HG03045 (cell line): ENCODE results near the gene SUGCT.

Experiments
- ATAC-seq: cut with Tn5 transposase; IDR thresholded peaks from one replicate; pipeline ENCODE4 v1.9.1; 2021; ENCODE audit warnings: mild to moderate bottlenecking, moderate library complexity; ENCODE audit not compliant: unreplicated experiment

The SUGCT gene

GRCh38 chr7:40507166-40507565 is 372.4 kb downstream of the SUGCT start:
- ATAC-seq: no peak

GRCh38 chr7:40509287-40509996 is 374.6 kb downstream of the SUGCT start:
- ATAC-seq: no peak

- ATAC-seq: no peak
Observed at GRCh38 chr7:40516376-40516775, 381.6 kb downstream of the SUGCT start.

GRCh38 chr7:40519009-40519408 is 384.2 kb downstream of the SUGCT start:
- ATAC-seq: no peak

- no peak for ATAC-seq
Observed at GRCh38 chr7:40520986-40521738, 386.4 kb downstream of the SUGCT start.

GRCh38 chr7:40525764-40526163 is 391.0 kb downstream of the SUGCT start:
- ATAC-seq: no peak

- ATAC-seq: no peak
Observed at GRCh38 chr7:40526951-40527715, 392.3 kb downstream of the SUGCT start.

- no peak for ATAC-seq
Observed at GRCh38 chr7:40527723-40528122, 392.9 kb downstream of the SUGCT start.

- no peak for ATAC-seq
Observed at GRCh38 chr7:40530292-40530691, 395.5 kb downstream of the SUGCT start.

- no peak for ATAC-seq
Observed at GRCh38 chr7:40531956-40532355, 397.2 kb downstream of the SUGCT start.

- no peak for ATAC-seq
Observed at GRCh38 chr7:40535678-40536077, 400.9 kb downstream of the SUGCT start.

GRCh38 chr7:40536421-40536820 is 401.6 kb downstream of the SUGCT start:
- ATAC-seq: no peak

GRCh38 chr7:40538281-40538680 is 403.5 kb downstream of the SUGCT start:
- ATAC-seq: no peak

GRCh38 chr7:40541336-40541735 is 406.5 kb downstream of the SUGCT start:
- ATAC-seq: no peak

GRCh38 chr7:40542982-40543741 is 408.4 kb downstream of the SUGCT start:
- ATAC-seq: no peak

GRCh38 chr7:40544221-40544723 is 409.5 kb downstream of the SUGCT start:
- no peak for ATAC-seq

GRCh38 chr7:40544871-40545303 is 410.1 kb downstream of the SUGCT start:
- no peak for ATAC-seq

GRCh38 chr7:40545739-40546138 is 410.9 kb downstream of the SUGCT start:
- ATAC-seq: no peak

GRCh38 chr7:40546616-40547501 is 412.1 kb downstream of the SUGCT start:
- ATAC-seq: no peak
